ENCODE data around the gene CDKAL1.

GRCh38 chr6:20702366-20702765, 168.1 kb downstream of the CDKAL1 start:
- no peak for TF ChIP-seq ATM (IDR thresholded peaks at IDR 0.05; ENCODE audit: borderline replicate concordance)
- TF ChIP-seq, protein P1, sequence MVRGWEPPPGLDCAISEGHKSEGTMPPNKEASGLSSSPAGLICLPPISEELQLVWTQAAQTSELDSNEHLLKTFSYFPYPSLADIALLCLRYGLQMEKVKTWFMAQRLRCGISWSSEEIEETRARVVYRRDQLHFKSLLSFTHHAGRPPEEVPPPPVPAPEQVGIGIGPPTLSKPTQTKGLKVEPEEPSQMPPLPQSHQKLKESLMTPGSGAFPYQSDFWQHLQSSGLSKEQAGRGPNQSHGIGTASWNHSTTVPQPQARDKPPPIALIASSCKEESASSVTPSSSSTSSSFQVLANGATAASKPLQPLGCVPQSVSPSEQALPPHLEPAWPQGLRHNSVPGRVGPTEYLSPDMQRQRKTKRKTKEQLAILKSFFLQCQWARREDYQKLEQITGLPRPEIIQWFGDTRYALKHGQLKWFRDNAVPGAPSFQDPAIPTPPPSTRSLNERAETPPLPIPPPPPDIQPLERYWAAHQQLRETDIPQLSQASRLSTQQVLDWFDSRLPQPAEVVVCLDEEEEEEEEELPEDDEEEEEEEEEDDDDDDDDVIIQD (CRISPR knock-in tag; IDR thresholded peaks at IDR 0.05; ENCODE audit: low read depth), result no peak
- TF ChIP-seq NFYB (CRISPR knock-in tag; IDR thresholded peaks at IDR 0.05), result no peak
- no peak for TF ChIP-seq MTF1 (CRISPR knock-in tag; IDR thresholded peaks at IDR 0.05)
- TF ChIP-seq CTCF (CRISPR knock-in tag; IDR thresholded peaks at IDR 0.05), result no peak
- no peak for TF ChIP-seq BCL6 (CRISPR knock-in tag; IDR thresholded peaks at IDR 0.05)
- TF ChIP-seq ZNF367 (CRISPR knock-in tag; IDR thresholded peaks at IDR 0.05; ENCODE audit: borderline replicate concordance), result no peak
- no peak for TF ChIP-seq ZFP1 (CRISPR knock-in tag; IDR thresholded peaks at IDR 0.05)
